DOHH2 (cell line): ENCODE results near the gene SHISAL1.

Experiments
- EZH2phosphoT487 ChIP-seq: fragments of 200-600 bp; sonication (generic); IDR thresholded peaks from 2 replicates; pipeline ENCODE4 v1.6.1; 2017; ENCODE audit warnings: borderline replicate concordance, mild to moderate bottlenecking, antibody characterized with exemption, low read length, moderate library complexity, mixed read lengths
- TF ChIP-seq, protein P1 (sequence below): fragments of 200-600 bp; sonication (generic); IDR thresholded peaks from one replicate; pipeline ENCODE4 v1.5.1; 2014; ENCODE audit warnings: antibody characterized with exemption, mild to moderate bottlenecking, low read depth, low read length; ENCODE audit not compliant: poor library complexity, severe bottlenecking

DNA sequence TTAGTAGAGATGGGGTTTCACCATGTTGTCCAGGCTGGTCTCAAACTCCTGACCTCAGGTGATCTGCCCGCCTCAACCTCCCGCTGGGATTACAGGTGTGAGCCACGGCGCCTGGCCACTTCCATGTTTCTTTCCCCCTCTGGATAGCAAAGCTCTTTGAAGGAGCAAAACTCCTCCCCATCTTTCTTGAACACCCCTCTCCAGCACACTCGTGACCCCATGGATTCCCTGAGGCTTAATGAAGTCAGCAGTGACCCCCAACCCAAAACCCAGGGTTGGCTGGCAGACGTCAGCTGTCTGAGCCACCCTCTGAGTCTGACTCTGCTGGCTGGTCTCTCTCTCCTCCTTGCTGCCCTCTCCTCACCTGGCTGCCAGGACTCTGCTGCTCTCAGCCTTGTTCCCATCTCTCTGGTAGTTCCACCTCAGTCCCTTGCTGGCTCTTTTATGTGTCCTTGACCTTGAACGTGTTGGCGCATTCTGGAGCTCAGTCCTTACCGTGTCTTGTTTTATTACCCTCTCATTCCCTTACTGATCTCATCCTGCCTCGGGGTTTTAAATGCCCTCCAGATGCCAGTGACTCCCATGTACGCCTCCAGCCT is 87.6 kb downstream of the SHISAL1 start:
- TF ChIP-seq, protein P1, sequence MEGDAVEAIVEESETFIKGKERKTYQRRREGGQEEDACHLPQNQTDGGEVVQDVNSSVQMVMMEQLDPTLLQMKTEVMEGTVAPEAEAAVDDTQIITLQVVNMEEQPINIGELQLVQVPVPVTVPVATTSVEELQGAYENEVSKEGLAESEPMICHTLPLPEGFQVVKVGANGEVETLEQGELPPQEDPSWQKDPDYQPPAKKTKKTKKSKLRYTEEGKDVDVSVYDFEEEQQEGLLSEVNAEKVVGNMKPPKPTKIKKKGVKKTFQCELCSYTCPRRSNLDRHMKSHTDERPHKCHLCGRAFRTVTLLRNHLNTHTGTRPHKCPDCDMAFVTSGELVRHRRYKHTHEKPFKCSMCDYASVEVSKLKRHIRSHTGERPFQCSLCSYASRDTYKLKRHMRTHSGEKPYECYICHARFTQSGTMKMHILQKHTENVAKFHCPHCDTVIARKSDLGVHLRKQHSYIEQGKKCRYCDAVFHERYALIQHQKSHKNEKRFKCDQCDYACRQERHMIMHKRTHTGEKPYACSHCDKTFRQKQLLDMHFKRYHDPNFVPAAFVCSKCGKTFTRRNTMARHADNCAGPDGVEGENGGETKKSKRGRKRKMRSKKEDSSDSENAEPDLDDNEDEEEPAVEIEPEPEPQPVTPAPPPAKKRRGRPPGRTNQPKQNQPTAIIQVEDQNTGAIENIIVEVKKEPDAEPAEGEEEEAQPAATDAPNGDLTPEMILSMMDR: no peak
- TF ChIP-seq EZH2phosphoT487: no peak
